Measurements from ENCODE around the gene SORBS1.

Gene SORBS1

GRCh38 chr10:95336702-95337101, 224.5 kb downstream of the SORBS1 start:
- H3K4me3 Mint-ChIP-seq: no peak overlapping the region
- no peaks in the 10 kb centered on the region for H3K4me1 Mint-ChIP-seq
- H3K27ac Mint-ChIP-seq: no peak overlapping the region
- no peaks in the 10 kb centered on the region for H3K36me3 Mint-ChIP-seq
- no peak for ATAC-seq
- H3K27me3 Mint-ChIP-seq: no peaks in the 10 kb centered on the region
- H3K9me3 Mint-ChIP-seq: no peaks in the 10 kb centered on the region

- Mint-ChIP-seq H3K27me3 (no peaks in the 10 kb centered on the region), H3K27ac (no peak overlapping the region)
- ATAC-seq: no peak
Observed at GRCh38 chr10:95335933-95336699, 225.1 kb downstream of the SORBS1 start.

GRCh38 chr10:95334805-95335144, 226.4 kb downstream of the SORBS1 start:
- Mint-ChIP-seq H3K27me3 (no peaks in the 10 kb centered on the region), H3K4me1 (no peaks in the 10 kb centered on the region), H3K4me3 (no peak overlapping the region), H3K36me3 (no peaks in the 10 kb centered on the region), H3K9me3 (no peaks in the 10 kb centered on the region), H3K27ac (no peak overlapping the region)
- no peak for ATAC-seq

More at GRCh38 chr10:95335933-95336699, 225.1 kb downstream of the SORBS1 start:
- Mint-ChIP-seq H3K4me1 (no peaks in the 10 kb centered on the region), H3K36me3 (no peaks in the 10 kb centered on the region), H3K9me3 (no peaks in the 10 kb centered on the region), H3K4me3 (no peak overlapping the region)

GRCh38 chr10:95333997-95334804, 227.0 kb downstream of the SORBS1 start:
- Mint-ChIP-seq H3K36me3 (no peaks in the 10 kb centered on the region), H3K27me3 (no peaks in the 10 kb centered on the region)

GRCh38 chr10:95332666-95333249, 228.4 kb downstream of the SORBS1 start:
- H3K27me3 Mint-ChIP-seq: no peaks in the 10 kb centered on the region
- no peak overlapping the region for H3K27ac Mint-ChIP-seq
- no peaks in the 10 kb centered on the region for H3K4me1 Mint-ChIP-seq
- no peak for ATAC-seq
- no peaks in the 10 kb centered on the region for H3K36me3 Mint-ChIP-seq
- no peaks in the 10 kb centered on the region for H3K9me3 Mint-ChIP-seq
- no peak overlapping the region for H3K4me3 Mint-ChIP-seq

More at GRCh38 chr10:95333997-95334804, 227.0 kb downstream of the SORBS1 start:
- H3K9me3 Mint-ChIP-seq: no peaks in the 10 kb centered on the region
- H3K4me3 Mint-ChIP-seq: no peak overlapping the region
- no peak for ATAC-seq
- H3K4me1 Mint-ChIP-seq: no peaks in the 10 kb centered on the region
- H3K27ac Mint-ChIP-seq: no peak overlapping the region

GRCh38 chr10:95331596-95332130, 229.5 kb downstream of the SORBS1 start:
- Mint-ChIP-seq H3K27ac (no peak overlapping the region), H3K36me3 (no peaks in the 10 kb centered on the region), H3K4me3 (no peak overlapping the region), H3K4me1 (no peaks in the 10 kb centered on the region), H3K9me3 (no peaks in the 10 kb centered on the region), H3K27me3 (no peaks in the 10 kb centered on the region)
- no peak for ATAC-seq

GRCh38 chr10:95330966-95331453, 230.2 kb downstream of the SORBS1 start:
- H3K36me3 Mint-ChIP-seq: no peaks in the 10 kb centered on the region
- H3K27me3 Mint-ChIP-seq: no peaks in the 10 kb centered on the region
- no peak for ATAC-seq
- no peak overlapping the region for H3K4me3 Mint-ChIP-seq
- H3K27ac Mint-ChIP-seq: no peak overlapping the region
- H3K9me3 Mint-ChIP-seq: no peaks in the 10 kb centered on the region
- H3K4me1 Mint-ChIP-seq: no peaks in the 10 kb centered on the region

GRCh38 chr10:95329296-95329695, 231.9 kb downstream of the SORBS1 start:
- Mint-ChIP-seq H3K9me3 (no peaks in the 10 kb centered on the region), H3K4me1 (no peaks in the 10 kb centered on the region), H3K4me3 (no peak overlapping the region), H3K27me3 (no peaks in the 10 kb centered on the region), H3K27ac (no peak overlapping the region), H3K36me3 (no peaks in the 10 kb centered on the region)
- ATAC-seq: no peak

- no peak for ATAC-seq
Observed at GRCh38 chr10:95328013-95328412, 233.2 kb downstream of the SORBS1 start.

GRCh38 chr10:95327367-95327766, 233.8 kb downstream of the SORBS1 start:
- H3K36me3 Mint-ChIP-seq: no peaks in the 10 kb centered on the region
- H3K27me3 Mint-ChIP-seq: no peaks in the 10 kb centered on the region
- no peak overlapping the region for H3K4me3 Mint-ChIP-seq
- no peak overlapping the region for H3K27ac Mint-ChIP-seq
- peaks cover 6% of the 10 kb centered on the region for H3K4me1 Mint-ChIP-seq
- H3K9me3 Mint-ChIP-seq: no peaks in the 10 kb centered on the region
- ATAC-seq: no peak

More at GRCh38 chr10:95328013-95328412, 233.2 kb downstream of the SORBS1 start:
- Mint-ChIP-seq H3K27me3 (no peaks in the 10 kb centered on the region), H3K4me3 (no peak overlapping the region), H3K27ac (no peak overlapping the region), H3K4me1 (peaks cover under 1% of the 10 kb centered on the region), H3K9me3 (no peaks in the 10 kb centered on the region), H3K36me3 (no peaks in the 10 kb centered on the region)

GRCh38 chr10:95326396-95326795, 234.8 kb downstream of the SORBS1 start:
- H3K27me3 Mint-ChIP-seq: no peaks in the 10 kb centered on the region
- peaks cover 6% of the 10 kb centered on the region for H3K4me1 Mint-ChIP-seq
- H3K9me3 Mint-ChIP-seq: no peaks in the 10 kb centered on the region
- no peak for ATAC-seq
- H3K4me3 Mint-ChIP-seq: no peak overlapping the region
- no peak overlapping the region for H3K27ac Mint-ChIP-seq
- H3K36me3 Mint-ChIP-seq: no peaks in the 10 kb centered on the region

- H3K4me3 Mint-ChIP-seq: no peak overlapping the region
- peaks cover 6% of the 10 kb centered on the region for H3K4me1 Mint-ChIP-seq
- H3K9me3 Mint-ChIP-seq: no peaks in the 10 kb centered on the region
- H3K27me3 Mint-ChIP-seq: no peaks in the 10 kb centered on the region
- no peak for ATAC-seq
- H3K27ac Mint-ChIP-seq: no peak overlapping the region
- H3K36me3 Mint-ChIP-seq: no peaks in the 10 kb centered on the region
Observed at GRCh38 chr10:95325863-95326262, 235.3 kb downstream of the SORBS1 start.

- Mint-ChIP-seq H3K27me3 (no peaks in the 10 kb centered on the region), H3K27ac (no peak overlapping the region), H3K9me3 (no peaks in the 10 kb centered on the region), H3K4me1 (peaks cover 6% of the 10 kb centered on the region), H3K4me3 (no peak overlapping the region), H3K36me3 (no peaks in the 10 kb centered on the region)
- no peak for ATAC-seq
Observed at GRCh38 chr10:95324436-95325268, 236.5 kb downstream of the SORBS1 start.

GRCh38 chr10:95321554-95322301, 239.4 kb downstream of the SORBS1 start:
- H3K27ac Mint-ChIP-seq: no peak overlapping the region
- H3K27me3 Mint-ChIP-seq: no peaks in the 10 kb centered on the region
- no peak overlapping the region for H3K4me3 Mint-ChIP-seq
- no peak for ATAC-seq
- H3K4me1 Mint-ChIP-seq: peaks cover 6% of the 10 kb centered on the region
- no peaks in the 10 kb centered on the region for H3K9me3 Mint-ChIP-seq
- H3K36me3 Mint-ChIP-seq: no peaks in the 10 kb centered on the region

All from stimulated activated memory B cell treated with anti-CD40 and anti-IgM and Interleukin-4, amounts not matched to agents 10 μg/mL and 1 μg/mL and 100 μg/mL, for 72 hours (primary cell).